LNCaP clone FGC (cell line): ENCODE measurements around the gene MTCH2.
A peak's percentile ranks its signal among the peaks of the same experiment; 100 is the strongest.

Experiments
- DNase-seq: peaks from one replicate; pipeline ENCODE4 v3.0.0-alpha.2; 2011; ENCODE audit warnings: low read depth
- H3K4me3 ChIP-seq: 2 replicates; pipeline ENCODE4 v1.5.1; 2011; ENCODE audit warnings: mild to moderate bottlenecking, low read depth, low read length, control low read depth
- TF ChIP-seq, protein P1 (sequence below): IDR thresholded peaks from 2 replicates; pipeline ENCODE4 v1.5.1; 2012; ENCODE audit warnings: mild to moderate bottlenecking; ENCODE audit not compliant: control insufficient read depth, insufficient read depth; ENCODE audit errors: extremely low read depth

MTCH2 gene

GRCh38 chr11:47616726-47617416, 25.5 kb downstream of the MTCH2 start:
- no peak for DNase-seq
- H3K4me3 ChIP-seq, result no peak overlapping the region
- TF ChIP-seq, protein P1, sequence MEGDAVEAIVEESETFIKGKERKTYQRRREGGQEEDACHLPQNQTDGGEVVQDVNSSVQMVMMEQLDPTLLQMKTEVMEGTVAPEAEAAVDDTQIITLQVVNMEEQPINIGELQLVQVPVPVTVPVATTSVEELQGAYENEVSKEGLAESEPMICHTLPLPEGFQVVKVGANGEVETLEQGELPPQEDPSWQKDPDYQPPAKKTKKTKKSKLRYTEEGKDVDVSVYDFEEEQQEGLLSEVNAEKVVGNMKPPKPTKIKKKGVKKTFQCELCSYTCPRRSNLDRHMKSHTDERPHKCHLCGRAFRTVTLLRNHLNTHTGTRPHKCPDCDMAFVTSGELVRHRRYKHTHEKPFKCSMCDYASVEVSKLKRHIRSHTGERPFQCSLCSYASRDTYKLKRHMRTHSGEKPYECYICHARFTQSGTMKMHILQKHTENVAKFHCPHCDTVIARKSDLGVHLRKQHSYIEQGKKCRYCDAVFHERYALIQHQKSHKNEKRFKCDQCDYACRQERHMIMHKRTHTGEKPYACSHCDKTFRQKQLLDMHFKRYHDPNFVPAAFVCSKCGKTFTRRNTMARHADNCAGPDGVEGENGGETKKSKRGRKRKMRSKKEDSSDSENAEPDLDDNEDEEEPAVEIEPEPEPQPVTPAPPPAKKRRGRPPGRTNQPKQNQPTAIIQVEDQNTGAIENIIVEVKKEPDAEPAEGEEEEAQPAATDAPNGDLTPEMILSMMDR, result peak; percentile 34

- DNase-seq, result no peak
- no peak overlapping the region for H3K4me3 ChIP-seq
- TF ChIP-seq, protein P1, result no peak
Measured at GRCh38 chr11:47615249-47615648, 27.1 kb downstream of the MTCH2 start.

- DNase-seq, result peak; percentile 14
- TF ChIP-seq, protein P1, result no peak
Measured at GRCh38 chr11:47611348-47611794, 31.0 kb downstream of the MTCH2 start.

DNA sequence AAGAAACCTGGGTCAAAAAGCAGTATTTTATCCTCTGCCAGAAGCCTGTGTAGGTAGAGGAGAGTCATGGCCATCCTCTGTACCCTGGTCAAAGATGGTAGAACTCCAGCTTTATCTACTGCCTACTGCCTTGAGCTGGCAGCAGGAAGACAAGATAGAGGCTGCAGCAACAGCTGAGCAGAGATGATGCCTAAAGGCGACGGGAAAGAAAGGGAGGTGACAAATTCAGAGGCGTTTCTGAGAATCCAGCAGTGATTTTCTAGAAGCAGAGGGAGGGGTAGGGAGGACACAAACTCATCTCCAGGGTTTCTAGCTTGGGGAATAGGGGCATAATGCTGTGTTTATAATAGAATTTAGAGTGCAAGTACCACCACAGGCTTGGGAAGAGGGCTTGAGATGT, 32.7 kb downstream of the MTCH2 start:
- TF ChIP-seq, protein P1, result no peak
- no peak for DNase-seq

More at GRCh38 chr11:47611348-47611794, 31.0 kb downstream of the MTCH2 start:
- H3K4me3 ChIP-seq, result no peak overlapping the region

GRCh38 chr11:47607380-47607779, 35.0 kb downstream of the MTCH2 start:
- TF ChIP-seq, protein P1, result no peak
- H3K4me3 ChIP-seq, result no peak overlapping the region
- DNase-seq, result no peak

More for the DNA sequence above, 32.7 kb downstream of the MTCH2 start:
- H3K4me3 ChIP-seq, result no peak overlapping the region

DNA sequence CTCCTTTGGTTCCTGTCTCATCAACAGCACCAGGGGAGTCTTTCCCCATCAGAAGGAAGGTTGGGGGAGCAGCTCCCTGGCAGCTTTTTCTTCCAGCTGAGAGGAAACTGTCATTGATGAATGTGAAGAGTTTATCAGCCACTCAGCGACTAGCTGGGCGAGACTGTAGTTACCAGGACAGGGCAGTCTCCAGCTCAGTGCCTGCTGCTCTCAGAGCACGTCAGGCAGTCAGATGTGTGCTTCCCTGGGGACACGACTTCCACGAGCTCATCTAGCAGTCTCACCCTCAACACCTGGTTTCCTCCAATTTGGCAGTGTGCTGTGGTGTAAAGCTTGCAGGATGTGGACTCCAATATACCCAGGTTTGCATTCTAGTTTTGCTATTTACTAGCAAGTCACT, 35.6 kb downstream of the MTCH2 start:
- no peak for DNase-seq
- no peak overlapping the region for H3K4me3 ChIP-seq
- TF ChIP-seq, protein P1, result no peak

DNA sequence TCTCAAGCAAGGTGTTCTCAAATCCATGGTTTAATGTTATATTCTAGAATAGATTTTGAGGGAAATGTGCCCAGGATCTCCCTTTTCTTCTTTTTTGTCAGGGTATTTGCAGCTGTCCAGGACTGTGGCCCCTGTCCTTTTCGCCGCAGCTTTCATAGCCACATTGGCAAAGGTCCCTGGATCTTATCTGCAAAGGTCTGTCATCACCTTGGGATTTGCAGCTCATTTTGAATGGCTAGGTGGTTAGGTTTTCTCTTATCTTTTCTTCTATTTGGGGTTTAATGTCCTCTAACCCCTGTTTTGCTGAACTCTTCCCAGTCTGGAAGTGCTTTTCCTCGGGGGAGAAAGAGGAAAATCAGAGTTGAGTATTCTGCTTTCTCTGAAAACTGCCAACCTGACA, 36.4 kb downstream of the MTCH2 start:
- no peak overlapping the region for H3K4me3 ChIP-seq
- no peak for DNase-seq
- TF ChIP-seq, protein P1, result no peak
